CD14-positive monocyte (primary cell): Measurements from ENCODE around the gene LTBP1. TPM values are rescaled to one million over a fixed set of nuclear protein-coding genes. Genes with fewer than 3 reads are reported as not detected.

Experiments
- DNase-seq, 3 donors: peaks; one replicate each; pipeline ENCODE4 v3.0.0-alpha.2; 2011 to 2022
- H2AFZ ChIP-seq: 2 replicates; pipeline ENCODE4 v1.6.0; 2012; ENCODE audit warnings: mild to moderate bottlenecking, low read depth, low read length, inconsistent platforms; ENCODE audit not compliant: insufficient read depth, poor library complexity, severe bottlenecking
- H3K27ac ChIP-seq, 2 donors: 1 replicate in 1 of 2; 2 replicates in 1 of 2; pipeline ENCODE4 v1.5.1; 2012 to 2013; ENCODE audit warnings: low read length in 2 of 2, control low read depth in 1 of 2, inconsistent platforms in 1 of 2, low read depth in 1 of 2, mild to moderate bottlenecking in 1 of 2
- H3K27me3 ChIP-seq, 2 donors: one replicate each; pipeline versions ENCODE4 v1.6.0 to v1.6.1; 2011 to 2013; ENCODE audit warnings: low read length in 2 of 2; ENCODE audit not compliant: control insufficient read depth in 2 of 2, insufficient read depth in 2 of 2
- H3K36me3 ChIP-seq, 2 donors: replicated peaks in 1 of 2; 1 replicate in 1 of 2; 2 replicates in 1 of 2; pipeline versions ENCODE4 v1.5.1 to v1.6.1; 2012 to 2013; ENCODE audit warnings: low read length in 2 of 2, control low read depth in 1 of 2, inconsistent platforms in 1 of 2, mild to moderate bottlenecking in 1 of 2; ENCODE audit not compliant: insufficient read depth in 2 of 2, control insufficient read depth in 1 of 2
- H3K4me1 ChIP-seq, 2 donors: 1 replicate in 1 of 2; 2 replicates in 1 of 2; pipeline versions ENCODE4 v1.5.1 to v1.6.1; 2012 to 2013; ENCODE audit warnings: low read length in 2 of 2, control low read depth in 1 of 2, inconsistent platforms in 1 of 2, mild to moderate bottlenecking in 1 of 2, moderate library complexity in 1 of 2; ENCODE audit not compliant: insufficient read depth in 2 of 2, control insufficient read depth in 1 of 2
- H3K4me2 ChIP-seq: replicated peaks from 2 replicates; pipeline ENCODE3; 2012; ENCODE audit warnings: low read length, moderate library complexity, mild to moderate bottlenecking; ENCODE audit not compliant: poor library complexity, severe bottlenecking; ENCODE audit errors: extremely low read depth
- H3K4me3 ChIP-seq, 3 experiments: fragments of 200-600 bp in 1 of 3; sonication (generic) in 1 of 3; replicated peaks in 1 of 3; 1 replicate in 2 of 3; 2 replicates in 1 of 3; pipeline ENCODE4 v1.5.1; 2011 to 2013; ENCODE audit warnings: low read length in 3 of 3, mild to moderate bottlenecking in 3 of 3, control low read depth in 2 of 3, low read depth in 2 of 3, inconsistent platforms in 1 of 3, moderate library complexity in 1 of 3
- H3K79me2 ChIP-seq: 2 replicates; pipeline ENCODE4 v1.6.0; 2012; ENCODE audit warnings: mild to moderate bottlenecking, control low read depth, inconsistent platforms, low read length, moderate library complexity; ENCODE audit not compliant: insufficient read depth
- H3K9ac ChIP-seq: 2 replicates; pipeline ENCODE4 v1.6.0; 2017; ENCODE audit warnings: low read length, mild to moderate bottlenecking; ENCODE audit not compliant: insufficient read depth, poor library complexity, severe bottlenecking
- H3K9me3 ChIP-seq, 2 donors: replicated peaks in 1 of 2; 1 replicate in 1 of 2; 2 replicates in 1 of 2; pipeline versions ENCODE4 v1.5.1 to v1.6.1; 2012 to 2013; ENCODE audit warnings: low read length in 2 of 2, control low read depth in 1 of 2; ENCODE audit not compliant: control insufficient read depth in 1 of 2, insufficient read depth in 1 of 2
- H4K20me1 ChIP-seq: 2 replicates; pipeline ENCODE4 v1.6.0; 2012; ENCODE audit warnings: mild to moderate bottlenecking, low read length, control low read depth, moderate library complexity; ENCODE audit not compliant: insufficient read depth
- H3K27ac Mint-ChIP-seq, 7 donors: one replicate each; pipeline ENCODE4 v1.8.0; 2020; ENCODE audit warnings: mild to moderate bottlenecking in 7 of 7, mixed read lengths in 7 of 7, moderate library complexity in 6 of 7, inconsistent platforms in 2 of 7
- H3K27me3 Mint-ChIP-seq, 3 donors: one replicate each; pipeline ENCODE4 v1.8.0; 2021 to 2022; ENCODE audit warnings: low read depth in 3 of 3, mild to moderate bottlenecking in 3 of 3, mixed read lengths in 3 of 3, moderate library complexity in 3 of 3, inconsistent platforms in 1 of 3
- H3K36me3 Mint-ChIP-seq, 2 donors: one replicate each; pipeline ENCODE4 v1.8.0; 2020; ENCODE audit warnings: mixed read lengths in 2 of 2, inconsistent platforms in 1 of 2, mild to moderate bottlenecking in 1 of 2
- H3K4me1 Mint-ChIP-seq: one replicate; pipeline ENCODE4 v1.8.0; 2020; ENCODE audit warnings: mild to moderate bottlenecking, mixed read lengths
- H3K4me3 Mint-ChIP-seq, 2 donors: one replicate each; pipeline ENCODE4 v1.8.0; 2020; ENCODE audit warnings: mild to moderate bottlenecking in 2 of 2, mixed read lengths in 2 of 2, moderate library complexity in 1 of 2
- H3K9me3 Mint-ChIP-seq, 7 donors: one replicate each; pipeline ENCODE4 v1.8.0; 2020 to 2022; ENCODE audit warnings: mixed read lengths in 7 of 7, mild to moderate bottlenecking in 6 of 7, moderate library complexity in 6 of 7, inconsistent platforms in 2 of 7
- CTCF ChIP-seq: fragments of 200-600 bp; IDR thresholded peaks from one replicate; pipeline ENCODE4 v1.8.0; 2022; ENCODE audit warnings: antibody characterized with exemption, mild to moderate bottlenecking
- WGBS: methylation state at CpG from one replicate; pipeline ENCODE4 v1.1.5; 2013; ENCODE audit warnings: missing lambda C conversion rate; ENCODE audit not compliant: insufficient coverage; 5-methylcytosine and 5-hydroxymethylcytosine counted together
- intact Hi-C, 2 donors: fragments of 100-400 bp; cut with micrococcal nuclease; formaldehyde crosslinking; loops; one replicate each; pipeline versions ENCODE4 v1.15.0 to v1.15.1; 2023
- polyA plus RNA-seq, 3 donors: library from polyadenylated mRNA; depleted of rRNA in 1 of 3; unstranded in 2 of 3; stranded (reverse) in 1 of 3; fragments of 300-500 nt in 2 of 3; fragments of >200 nt in 1 of 3; fragmentation: Illumina TruSeq in 2 of 3; gene quantifications; 1 replicate in 2 of 3; 2 replicates in 1 of 3; pipeline ENCODE4 v1.2.3, GENCODE V29; 2012 to 2021

The LTBP1 gene
- polyA plus RNA-seq, 3 donors: 0.18 to 0.24 TPM; not detected in 1

GRCh38 chr2:33081691-33082090 lies 134.9 kb downstream of the LTBP1 start:
- Histone ChIP-seq H3K9me3 (peaks cover 0 to 6% of the 10 kb centered on the region in 2 donors), H2AFZ (no peak overlapping the region), H3K4me2 (no peak overlapping the region), H3K27me3 (no peaks in the 10 kb centered on the region), H3K9ac (no peak overlapping the region), H3K79me2 (no peaks in the 10 kb centered on the region), H3K36me3 (no peaks in the 10 kb centered on the region), H3K27ac (no peak overlapping the region), H4K20me1 (no peaks in the 10 kb centered on the region), H3K4me3 (no peak overlapping the region), H3K4me1 (peaks cover 6 to 8% of the 10 kb centered on the region in 2 donors)
- Mint-ChIP-seq H3K36me3 (no peaks in the 10 kb centered on the region), H3K27ac (no peak overlapping the region), H3K4me3 (no peak overlapping the region), H3K4me1 (peaks cover 19% of the 10 kb centered on the region), H3K27me3 (peaks cover 0 to 2% (median 0%) of the 10 kb centered on the region in 3 donors), H3K9me3 (peaks cover 3 to 17% (median 9%) of the 10 kb centered on the region in 7 donors)
- TF ChIP-seq CTCF: no peak
- intact Hi-C loops: no loop called here
- DNase-seq: no peak
- WGBS: no CpG with 5 or more reads among the region's 7 CpGs

- WGBS: no CpG with 5 or more reads among the region's 6 CpGs
Observed at GRCh38 chr2:33083699-33084387, 137.1 kb downstream of the LTBP1 start.

More at GRCh38 chr2:33083699-33084387, 137.1 kb downstream of the LTBP1 start:
- H3K9ac ChIP-seq: no peak overlapping the region
- no peak overlapping the region for H3K4me2 ChIP-seq
- H3K9me3 ChIP-seq: peaks cover 0 to 6% of the 10 kb centered on the region in 2 donors
- H3K27me3 Mint-ChIP-seq: peaks cover 0 to 2% (median 0%) of the 10 kb centered on the region in 3 donors
- no peaks in the 10 kb centered on the region for H3K36me3 Mint-ChIP-seq
- peaks cover 19% of the 10 kb centered on the region for H3K4me1 Mint-ChIP-seq
- no peak overlapping the region for H3K4me3 Mint-ChIP-seq
- H3K27ac Mint-ChIP-seq: no peak overlapping the region
- no peaks in the 10 kb centered on the region for H4K20me1 ChIP-seq
- no peak overlapping the region for H2AFZ ChIP-seq
- H3K4me1 ChIP-seq: peaks cover 6 to 8% of the 10 kb centered on the region in 2 donors
- DNase-seq: peak in 2 of 3 donors; percentile 12 to 52
- no peaks in the 10 kb centered on the region for H3K36me3 ChIP-seq
- no peak for TF ChIP-seq CTCF
- H3K27ac ChIP-seq: no peak overlapping the region
- no peak overlapping the region for H3K4me3 ChIP-seq
- peaks cover 3 to 12% (median 7%) of the 10 kb centered on the region in 7 donors for H3K9me3 Mint-ChIP-seq
- H3K27me3 ChIP-seq: no peaks in the 10 kb centered on the region
- intact Hi-C loops: no loop called here
- H3K79me2 ChIP-seq: no peaks in the 10 kb centered on the region
